Mucosa of descending colon (tissue), 3 donors: ENCODE measurements around the gene SBF2. TPM values are rescaled to one million over a fixed set of nuclear protein-coding genes. Genes with fewer than 3 reads are reported as not detected.

Experiments used
- ATAC-seq: fragments of 200-7000 bp; cut with Tn5 transposase; one replicate; pipeline ENCODE4 v1.9.1; 2020; ENCODE audit warnings: mild to moderate bottlenecking, moderate library complexity
- DNase-seq, 3 donors: peaks; one replicate each; pipeline ENCODE4 v3.0.0-alpha.2; 2020
- H3K36me3 ChIP-seq: fragments of 200-600 bp; one replicate; pipeline ENCODE4 v1.8.0; 2021; ENCODE audit warnings: low read depth, mild to moderate bottlenecking
- H3K4me1 ChIP-seq: fragments of 200-600 bp; one replicate; pipeline ENCODE4 v1.8.0; 2021; ENCODE audit warnings: low read depth, mild to moderate bottlenecking
- H3K4me3 ChIP-seq: fragments of 200-600 bp; one replicate; pipeline ENCODE4 v1.8.0; 2021; ENCODE audit warnings: mild to moderate bottlenecking
- H3K9me3 ChIP-seq: fragments of 200-600 bp; one replicate; pipeline ENCODE4 v1.8.0; 2021; ENCODE audit warnings: mild to moderate bottlenecking
- intact Hi-C, 2 donors: fragments of 100-400 bp; cut with DNase I in 1 of 2; cut with micrococcal nuclease in 1 of 2; formaldehyde crosslinking; loops; one replicate each; pipeline versions ENCODE4 v1.11.0 to v1.11.1; 2022; cut with DNase I, micrococcal nuclease
- total RNA-seq, 3 donors: library from RNA; stranded (reverse); fragmentation: NEBNext Ultra II Directional in 2 of 3; extraction: Animal tissue kit (Norgen Biotek cat#: 25700) in 2 of 3; gene quantifications; one replicate each; pipeline versions ENCODE4 v1.2.1 to v1.2.4, GENCODE V29; 2021 to 2023
- TF ChIP-seq, protein P1 (sequence below): fragments of 200-600 bp; IDR thresholded peaks from one replicate; pipeline ENCODE4 v1.8.0; 2022; ENCODE audit warnings: antibody characterized with exemption, mild to moderate bottlenecking
- donor health status: DM: no; HTN: no; CAD: no; lungs with moderate emphysema.
- donor health status: DM: no; HTN: no; CAD: no.
- donor health status: DM: no; HTN: yes; CAD: no.

The SBF2 gene
- total RNA-seq, 3 donors from 2014 or later = 35.2 to 60.3 (median 48.2) TPM

DNA sequence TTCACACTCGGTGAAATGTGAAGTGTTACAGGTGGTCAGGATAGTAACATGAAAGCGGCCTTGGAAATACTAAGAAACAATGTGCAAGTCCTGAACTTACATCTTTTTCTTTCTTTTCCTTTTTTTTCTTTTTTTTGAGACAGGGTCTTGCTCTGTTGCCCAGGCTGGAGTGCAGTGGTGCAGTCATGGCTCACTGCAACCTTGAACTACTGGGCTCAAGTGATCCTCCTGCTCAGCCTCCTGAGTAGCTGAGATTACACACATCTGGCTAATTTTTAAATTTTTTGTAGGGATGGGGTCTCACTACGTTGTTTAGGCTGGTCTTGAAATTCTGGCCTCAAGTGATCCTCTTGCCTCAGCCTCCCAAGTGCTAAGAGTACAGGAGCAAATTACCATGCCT is 377.5 kb downstream of the SBF2 start:
- intact Hi-C loops = no loop called here
- Histone ChIP-seq H3K9me3 (no peaks in the 10 kb centered on the region), H3K4me3 (no peak overlapping the region), H3K4me1 (no peaks in the 10 kb centered on the region), H3K36me3 (no peaks in the 10 kb centered on the region)
- TF ChIP-seq, protein P1, sequence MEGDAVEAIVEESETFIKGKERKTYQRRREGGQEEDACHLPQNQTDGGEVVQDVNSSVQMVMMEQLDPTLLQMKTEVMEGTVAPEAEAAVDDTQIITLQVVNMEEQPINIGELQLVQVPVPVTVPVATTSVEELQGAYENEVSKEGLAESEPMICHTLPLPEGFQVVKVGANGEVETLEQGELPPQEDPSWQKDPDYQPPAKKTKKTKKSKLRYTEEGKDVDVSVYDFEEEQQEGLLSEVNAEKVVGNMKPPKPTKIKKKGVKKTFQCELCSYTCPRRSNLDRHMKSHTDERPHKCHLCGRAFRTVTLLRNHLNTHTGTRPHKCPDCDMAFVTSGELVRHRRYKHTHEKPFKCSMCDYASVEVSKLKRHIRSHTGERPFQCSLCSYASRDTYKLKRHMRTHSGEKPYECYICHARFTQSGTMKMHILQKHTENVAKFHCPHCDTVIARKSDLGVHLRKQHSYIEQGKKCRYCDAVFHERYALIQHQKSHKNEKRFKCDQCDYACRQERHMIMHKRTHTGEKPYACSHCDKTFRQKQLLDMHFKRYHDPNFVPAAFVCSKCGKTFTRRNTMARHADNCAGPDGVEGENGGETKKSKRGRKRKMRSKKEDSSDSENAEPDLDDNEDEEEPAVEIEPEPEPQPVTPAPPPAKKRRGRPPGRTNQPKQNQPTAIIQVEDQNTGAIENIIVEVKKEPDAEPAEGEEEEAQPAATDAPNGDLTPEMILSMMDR = no peak
- DNase-seq (no peak), ATAC-seq (no peak)

DNA sequence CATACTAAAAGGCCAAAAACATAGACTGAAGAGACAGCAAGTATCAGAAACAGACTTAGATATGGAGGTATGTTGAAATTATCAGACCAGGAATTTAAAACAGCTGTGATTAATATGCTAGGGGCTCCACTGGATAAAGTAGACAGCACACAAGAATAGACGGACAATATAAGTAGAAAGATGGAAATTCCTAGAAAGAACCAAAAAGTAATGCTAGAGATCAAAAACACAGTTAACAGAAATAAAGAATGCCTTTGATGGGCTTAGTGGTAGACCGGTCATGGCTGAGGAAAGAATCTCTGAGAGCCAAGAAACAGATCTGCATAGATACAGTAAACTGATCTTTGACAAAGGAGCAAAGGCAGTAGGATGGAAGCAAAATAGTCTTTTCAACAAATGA is 380.0 kb downstream of the SBF2 start:
- Histone ChIP-seq H3K4me3 (no peak overlapping the region), H3K36me3 (no peaks in the 10 kb centered on the region), H3K9me3 (no peaks in the 10 kb centered on the region), H3K4me1 (no peaks in the 10 kb centered on the region)
- ATAC-seq (no peak), DNase-seq (no peak)
- intact Hi-C loops = no loop called here
- TF ChIP-seq, protein P1 = no peak

DNA sequence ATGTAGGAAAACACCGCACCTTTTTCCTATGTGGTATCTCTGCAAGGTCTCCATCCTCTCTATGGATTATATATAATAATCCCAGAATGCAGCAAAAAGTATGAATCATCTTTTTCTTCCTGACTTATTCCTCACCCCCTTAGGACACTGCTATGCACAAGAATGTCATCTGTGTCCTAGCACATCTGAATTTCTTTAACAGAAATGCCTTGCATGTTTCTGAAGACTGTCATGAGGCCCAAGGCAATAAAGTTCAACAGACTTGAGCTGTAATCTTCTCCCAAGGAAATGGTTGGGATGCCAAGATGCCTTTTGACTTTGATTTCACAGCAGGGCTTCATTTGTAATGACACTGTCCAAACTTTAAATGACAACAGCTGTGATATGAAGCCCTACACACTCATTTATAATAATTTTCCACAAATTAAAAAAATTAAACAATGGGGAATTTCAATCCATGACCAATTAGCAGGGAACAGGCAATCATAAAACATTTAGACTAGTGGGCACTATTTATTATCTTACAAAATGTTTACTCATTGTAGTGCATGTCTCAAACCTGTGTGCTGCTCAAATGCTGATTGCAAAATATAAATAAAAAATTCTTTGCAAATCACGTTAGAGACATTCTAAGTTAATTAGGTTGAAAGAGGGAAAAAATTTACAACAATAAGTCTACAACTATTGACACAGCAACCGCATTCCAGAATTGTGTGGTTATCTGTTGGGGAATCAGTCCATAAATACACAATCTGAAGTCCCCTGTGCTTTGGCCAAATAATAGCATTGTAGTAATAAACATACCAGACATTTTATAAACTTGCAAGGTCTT is 387.8 kb downstream of the SBF2 start:
- no peaks in the 10 kb centered on the region for H3K4me1 ChIP-seq
- H3K9me3 ChIP-seq = no peaks in the 10 kb centered on the region
- H3K36me3 ChIP-seq = no peaks in the 10 kb centered on the region
- intact Hi-C loops = no loop called here
- DNase-seq (no peak), ATAC-seq (no peak)
- no peak overlapping the region for H3K4me3 ChIP-seq
- TF ChIP-seq, protein P1 = no peak

DNA sequence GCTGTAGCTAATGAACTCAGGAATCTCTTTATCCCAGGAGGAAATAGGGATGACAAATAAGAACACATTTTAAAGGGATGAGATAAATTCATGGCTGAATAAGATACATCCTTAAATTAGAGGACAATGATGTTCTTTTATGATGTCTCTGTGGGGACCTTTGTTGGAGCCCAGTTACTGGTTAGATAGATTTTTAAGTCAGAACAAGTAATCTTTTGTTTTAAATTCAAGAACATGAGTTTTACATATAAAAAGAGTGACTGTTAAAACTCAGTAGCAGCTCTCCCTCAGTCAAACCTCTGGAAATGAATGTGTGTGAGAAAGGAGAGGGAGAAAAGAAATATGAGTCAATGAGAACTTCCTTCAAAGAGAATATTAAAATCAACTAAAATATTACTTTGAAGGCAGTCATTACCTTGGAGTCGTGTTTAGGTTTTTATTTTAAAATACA is 388.5 kb downstream of the SBF2 start:
- intact Hi-C loops = no loop called here
- TF ChIP-seq, protein P1 = no peak

DNA sequence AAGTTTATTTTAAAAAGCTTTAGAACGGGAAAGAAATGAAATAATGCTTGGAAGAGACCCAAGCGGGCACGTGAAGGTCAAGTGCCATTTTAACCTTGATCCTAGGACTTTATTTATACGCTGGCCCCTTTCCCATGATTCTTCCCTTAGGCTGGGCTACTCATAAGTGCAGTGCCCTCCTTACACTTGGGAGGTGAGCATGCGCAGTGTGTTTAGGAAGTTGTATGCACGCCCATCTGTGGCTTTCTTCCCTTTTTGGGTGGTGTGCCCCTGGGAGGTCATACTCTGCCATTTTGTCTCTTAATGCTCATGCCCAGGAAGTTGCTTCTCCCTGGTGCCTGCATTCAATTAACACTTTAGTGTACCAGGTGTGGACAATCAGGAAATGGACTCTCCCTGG is 390.4 kb downstream of the SBF2 start:
- DNase-seq = no peak

More for the DNA sequence above, 388.5 kb downstream of the SBF2 start:
- no peaks in the 10 kb centered on the region for H3K9me3 ChIP-seq
- no peaks in the 10 kb centered on the region for H3K36me3 ChIP-seq
- no peaks in the 10 kb centered on the region for H3K4me1 ChIP-seq
- DNase-seq (no peak), ATAC-seq (no peak)
- H3K4me3 ChIP-seq = no peak overlapping the region

More for the DNA sequence above, 390.4 kb downstream of the SBF2 start:
- H3K4me1 ChIP-seq = peaks cover 12% of the 10 kb centered on the region
- no peak for ATAC-seq
- no peaks in the 10 kb centered on the region for H3K36me3 ChIP-seq
- H3K9me3 ChIP-seq = no peaks in the 10 kb centered on the region
- intact Hi-C loops = no loop called here
- no peak overlapping the region for H3K4me3 ChIP-seq
- TF ChIP-seq, protein P1 = no peak
